NCI-H2029 (cell line): Measurements from ENCODE around the gene RFWD3.

ENCODE experiments used
- DNase-seq: peaks from one replicate; lab custom pipeline; 2025; lab: John Stamatoyannopoulos, UW

The RFWD3 gene

GRCh38 chr16:74622005-74622404 is 44.7 kb downstream of the RFWD3 start:
- no peak for DNase-seq

GRCh38 chr16:74617206-74617788 is 49.4 kb downstream of the RFWD3 start:
- DNase-seq: no peak

GRCh38 chr16:74611721-74612120 is 55.0 kb downstream of the RFWD3 start:
- no peak for DNase-seq

GRCh38 chr16:74608944-74609343 is 57.7 kb downstream of the RFWD3 start:
- no peak for DNase-seq

GRCh38 chr16:74608381-74608780 is 58.3 kb downstream of the RFWD3 start:
- no peak for DNase-seq

GRCh38 chr16:74607962-74608356 is 58.7 kb downstream of the RFWD3 start:
- DNase-seq: no peak

GRCh38 chr16:74607310-74607961 is 59.2 kb downstream of the RFWD3 start:
- no peak for DNase-seq

- DNase-seq: peak; percentile 73
These were observed 60.0 kb downstream of the RFWD3 start, which contains the start of gene GLG1 for GRCh38 chr16:74606521-74607309. Gene GLG1, minus strand, starts transcription at chr16:74607114. Its CDS starts 20 bp downstream, at chr16:74607094.

- no peak for DNase-seq
These were observed 60.7 kb downstream of the RFWD3 start for GRCh38 chr16:74605746-74606520.

- DNase-seq: no peak
These were observed 61.3 kb downstream of the RFWD3 start for GRCh38 chr16:74605332-74605731.

- no peak for DNase-seq
These were observed 62.8 kb downstream of the RFWD3 start for GRCh38 chr16:74603848-74604247.

GRCh38 chr16:74601126-74601871 is 65.4 kb downstream of the RFWD3 start:
- DNase-seq: no peak

GRCh38 chr16:74596586-74596985 is 70.1 kb downstream of the RFWD3 start:
- DNase-seq: no peak

GRCh38 chr16:74592847-74593246 is 73.8 kb downstream of the RFWD3 start:
- no peak for DNase-seq

GRCh38 chr16:74591876-74592650 is 74.6 kb downstream of the RFWD3 start:
- no peak for DNase-seq

- DNase-seq: no peak
These were observed 79.7 kb downstream of the RFWD3 start for GRCh38 chr16:74586948-74587347.

GRCh38 chr16:74585846-74586443 is 80.7 kb downstream of the RFWD3 start:
- no peak for DNase-seq

GRCh38 chr16:74583926-74584666 is 82.6 kb downstream of the RFWD3 start:
- no peak for DNase-seq

GRCh38 chr16:74582970-74583369 is 83.7 kb downstream of the RFWD3 start:
- DNase-seq: no peak

GRCh38 chr16:74580833-74581232 is 85.8 kb downstream of the RFWD3 start:
- DNase-seq: no peak
